GM19395 (cell line): ENCODE measurements around the gene DOK5.

ENCODE experiments used
- ATAC-seq: cut with Tn5 transposase; IDR thresholded peaks from one replicate; pipeline ENCODE4 v1.9.1; 2021; ENCODE audit warnings: mild to moderate bottlenecking, moderate library complexity; ENCODE audit not compliant: unreplicated experiment

Gene DOK5

DNA sequence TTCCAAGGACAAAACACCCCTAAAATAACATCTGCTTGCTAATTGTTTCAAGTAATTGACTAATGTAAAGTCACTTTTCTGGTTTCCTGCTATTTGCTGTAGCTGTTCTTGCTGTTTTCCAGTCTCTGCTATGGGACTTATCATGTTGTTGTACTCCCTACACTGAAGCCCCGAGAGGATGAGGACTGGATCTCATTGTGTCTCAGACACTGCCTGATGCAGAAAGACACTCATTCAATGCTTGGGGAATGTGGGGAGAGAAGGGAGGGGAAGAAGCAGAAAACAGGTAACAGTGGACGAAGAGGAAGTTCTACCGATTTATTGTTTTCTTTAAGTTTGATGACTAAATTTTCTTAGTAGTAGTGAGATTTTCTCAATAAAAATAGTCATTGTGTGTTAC, 79.8 kb downstream of the DOK5 start:
- no peak for ATAC-seq

DNA sequence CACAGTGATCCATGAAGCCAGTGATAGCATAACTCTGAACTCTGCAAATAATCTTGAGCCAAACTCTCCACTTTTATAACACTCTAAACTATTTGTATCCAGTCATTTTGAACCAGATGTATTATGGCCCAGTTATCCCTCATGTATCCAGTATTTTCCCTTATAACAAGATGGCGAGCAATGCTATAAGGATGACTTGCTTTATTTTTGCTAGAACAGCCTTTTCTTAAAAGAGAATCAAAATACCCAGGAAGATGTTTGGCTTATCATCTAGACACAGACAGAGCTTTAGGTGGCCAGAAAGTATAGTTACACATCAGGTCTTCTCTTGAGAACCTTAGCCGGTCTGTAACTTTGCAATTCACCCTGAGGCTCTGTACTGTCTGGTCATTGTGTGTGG, 81.0 kb downstream of the DOK5 start:
- ATAC-seq: no peak

GRCh38 chr20:54557806-54558590, 82.6 kb downstream of the DOK5 start:
- ATAC-seq: no peak

DNA sequence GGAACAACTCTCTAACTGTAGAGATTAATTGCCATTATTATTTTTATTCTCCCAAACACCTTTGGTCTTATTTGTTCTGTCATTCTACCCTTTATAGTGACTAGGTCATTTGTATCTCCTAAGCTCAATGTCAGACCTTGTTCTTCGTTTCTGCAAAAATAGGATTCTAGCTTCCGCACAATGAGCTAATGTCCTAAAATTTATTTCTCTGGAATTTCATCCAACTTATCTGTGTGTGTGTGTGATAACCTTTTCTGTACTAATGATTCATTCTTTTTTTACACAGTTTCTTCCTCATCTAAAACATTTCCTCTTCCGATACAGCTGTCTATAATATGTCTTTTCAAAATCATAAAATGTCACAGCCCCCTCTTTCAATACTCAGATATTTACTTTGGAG, 84.5 kb downstream of the DOK5 start:
- ATAC-seq: no peak

- no peak for ATAC-seq
Measured at GRCh38 chr20:54560357-54560756, 85.0 kb downstream of the DOK5 start.

DNA sequence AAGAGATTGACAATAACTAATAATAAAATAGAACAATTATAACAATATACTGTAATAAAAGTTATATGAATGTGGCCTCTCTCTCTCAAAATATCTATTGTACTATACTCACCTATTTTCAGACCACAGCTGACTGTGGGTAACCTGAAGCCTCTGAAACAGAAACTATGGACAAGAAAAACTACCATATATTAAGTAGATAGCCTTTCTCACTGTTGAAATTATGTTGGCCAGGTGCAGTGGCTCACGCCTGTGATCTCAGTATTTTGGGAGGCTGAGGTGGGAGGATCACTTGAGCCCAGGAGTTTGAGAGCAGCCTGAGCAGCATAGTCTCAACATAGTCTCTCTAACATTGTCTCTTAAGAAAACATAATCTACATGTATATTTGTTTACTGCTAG, 89.9 kb downstream of the DOK5 start:
- no peak for ATAC-seq

- no peak for ATAC-seq
Measured at GRCh38 chr20:54566031-54566688, 90.8 kb downstream of the DOK5 start.

DNA sequence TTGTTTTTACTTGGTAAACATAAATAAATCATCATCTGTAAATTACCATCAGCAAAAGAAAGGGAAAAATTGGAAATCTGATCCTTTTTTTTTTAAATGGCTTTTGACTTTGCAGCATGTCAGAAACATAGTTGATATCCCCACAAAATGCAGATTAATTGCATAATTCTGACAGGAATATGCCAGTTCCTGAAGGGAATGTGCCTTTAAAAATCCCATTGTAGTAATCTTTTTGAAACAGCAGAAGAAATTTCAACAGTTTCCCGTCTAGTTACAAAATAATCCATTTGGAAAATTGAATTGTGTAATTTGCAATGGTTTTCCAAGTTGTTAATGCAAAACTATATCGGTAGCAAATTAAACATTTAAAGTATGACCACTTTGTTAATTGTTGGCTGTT, 95.2 kb downstream of the DOK5 start:
- no peak for ATAC-seq

- ATAC-seq: no peak
Measured at GRCh38 chr20:54572665-54573435, 97.5 kb downstream of the DOK5 start.

- ATAC-seq: no peak
Measured at GRCh38 chr20:54573838-54574237, 98.4 kb downstream of the DOK5 start.

- ATAC-seq: no peak
Measured at GRCh38 chr20:54576518-54576917, 101.1 kb downstream of the DOK5 start.

- ATAC-seq: no peak
Measured at GRCh38 chr20:54577637-54578036, 102.2 kb downstream of the DOK5 start.

GRCh38 chr20:54585217-54585616, 109.8 kb downstream of the DOK5 start:
- no peak for ATAC-seq

DNA sequence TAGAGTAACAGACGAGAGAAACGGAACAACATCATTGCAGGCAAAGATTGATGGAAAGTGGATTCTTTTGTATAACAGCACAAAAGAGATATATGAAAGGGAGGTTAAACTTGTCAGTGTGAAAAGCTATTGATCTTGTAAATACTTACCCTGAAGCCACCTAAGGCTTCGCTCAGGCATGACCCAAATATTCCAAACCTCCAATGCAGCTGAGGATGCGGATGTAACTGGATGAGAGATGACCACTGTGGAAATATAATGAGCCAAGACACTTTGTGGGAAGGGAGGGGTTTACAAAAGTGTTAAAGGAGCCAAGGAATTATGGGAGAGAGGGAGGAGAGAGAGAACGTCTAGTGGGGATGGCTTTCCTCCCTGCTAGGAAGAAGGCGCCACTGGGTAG, 112.0 kb downstream of the DOK5 start:
- no peak for ATAC-seq

GRCh38 chr20:54589402-54590030, 114.1 kb downstream of the DOK5 start:
- ATAC-seq: no peak

- no peak for ATAC-seq
Measured at GRCh38 chr20:54590856-54591255, 115.5 kb downstream of the DOK5 start.

DNA sequence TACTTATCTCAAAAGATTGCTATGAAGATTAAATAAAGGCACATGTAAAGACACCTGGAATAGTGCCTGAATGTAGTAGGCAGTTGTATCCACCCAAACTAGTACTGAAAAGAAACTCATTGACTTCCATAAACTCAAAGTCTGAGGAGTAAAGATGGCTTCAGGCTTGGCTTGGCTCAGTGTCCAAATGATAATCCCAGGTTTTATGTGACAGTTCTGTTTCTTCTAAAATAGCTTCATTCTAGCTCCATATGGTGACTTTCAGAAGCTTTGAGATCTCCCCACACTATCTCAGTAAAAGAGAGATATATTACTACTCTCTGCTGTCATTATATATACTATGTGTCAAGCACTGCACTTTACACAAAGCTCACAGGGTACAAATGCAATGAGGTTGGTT, 121.3 kb downstream of the DOK5 start:
- no peak for ATAC-seq

DNA sequence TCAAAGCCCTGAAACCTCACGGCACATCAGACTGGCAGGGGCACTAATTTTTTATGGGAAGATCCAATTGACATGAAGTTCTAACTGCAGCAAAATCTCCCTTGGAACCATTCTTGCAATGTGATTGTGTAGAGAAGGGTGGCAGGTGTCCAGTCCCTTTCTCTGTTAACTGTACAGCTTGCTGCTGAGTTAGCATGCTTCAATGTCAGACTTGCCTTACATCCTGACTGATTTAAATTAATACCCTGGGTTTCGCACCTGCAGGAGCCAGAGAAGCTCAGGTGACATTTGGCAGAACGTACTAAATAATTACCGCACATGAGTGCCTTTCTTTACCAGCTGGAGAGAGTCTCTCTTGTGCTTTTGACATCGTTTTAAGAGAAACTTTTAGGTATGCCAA, 123.0 kb downstream of the DOK5 start:
- ATAC-seq: no peak

DNA sequence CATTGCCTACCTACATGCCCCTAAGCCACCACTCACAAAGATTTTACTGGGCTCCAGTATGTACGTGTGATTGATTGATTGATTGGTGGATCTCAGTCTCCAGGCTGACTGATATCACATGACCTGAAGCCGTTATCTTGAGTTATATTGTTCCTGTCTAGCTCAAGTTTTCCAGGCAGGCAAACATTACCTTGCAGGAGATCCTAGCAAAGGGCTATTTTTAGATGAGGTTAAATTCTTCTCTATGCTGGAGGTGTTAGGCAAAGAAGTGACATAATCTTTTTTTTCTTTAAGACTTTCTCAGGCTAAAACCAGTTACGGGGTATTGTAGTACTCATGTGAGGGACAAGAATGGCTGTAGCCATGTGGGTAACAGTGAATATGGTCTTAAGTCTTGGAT, 125.2 kb downstream of the DOK5 start:
- ATAC-seq: no peak

- no peak for ATAC-seq
Measured at GRCh38 chr20:54601831-54602515, 126.6 kb downstream of the DOK5 start.

DNA sequence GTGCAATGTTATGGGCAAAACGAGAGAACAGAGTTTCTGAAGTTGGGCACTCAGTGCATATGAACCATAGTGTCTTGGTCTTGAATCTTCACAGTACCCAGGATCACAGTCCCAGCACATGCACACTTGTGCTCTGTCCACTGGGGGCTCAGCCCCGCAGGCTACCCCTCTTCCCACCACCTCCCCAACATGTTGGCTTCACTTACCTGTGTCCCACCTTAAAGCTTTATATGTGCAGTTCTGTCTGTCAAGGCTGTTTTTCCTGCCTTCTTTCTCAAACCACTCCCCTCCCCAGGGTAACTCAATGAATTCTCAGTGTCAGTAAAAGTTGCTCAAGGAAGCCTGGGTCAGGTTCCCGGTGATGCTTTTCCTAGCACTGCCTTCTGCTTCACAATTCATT, 129.9 kb downstream of the DOK5 start:
- ATAC-seq: no peak
